Keratinocyte (primary cell): Measurements from ENCODE around the gene ILK. TPM values are rescaled to one million over a fixed set of nuclear protein-coding genes. Genes with fewer than 3 reads are reported as not detected.

ENCODE experiments used
- DNase-seq: peaks from one replicate; pipeline ENCODE4 v3.0.0-alpha.2; 2011; ENCODE audit warnings: low read depth, missing footprints, low spot score
- FAIRE-seq: peaks from 2 replicates; lab custom pipeline; 2011; peaks lifted over from hg19 to GRCh38; lab: Jason Lieb, UNC
- H2AFZ ChIP-seq: 2 replicates; pipeline ENCODE4 v1.6.0; 2012; ENCODE audit warnings: low read length, control low read depth, inconsistent platforms; ENCODE audit not compliant: control insufficient read depth
- H3K27ac ChIP-seq: 2 replicates; pipeline ENCODE4 v1.5.1; 2011; ENCODE audit warnings: low read length; ENCODE audit not compliant: control insufficient read depth, insufficient read depth
- H3K27me3 ChIP-seq: 3 replicates; pipeline ENCODE4 v1.6.0; 2011; ENCODE audit warnings: low read length; ENCODE audit not compliant: control insufficient read depth, insufficient read depth; ENCODE audit errors: extremely low read depth
- H3K36me3 ChIP-seq, 2 experiments: 2 replicates in 1 of 2; 3 replicates in 1 of 2; pipeline ENCODE4 v1.5.1; 2011; ENCODE audit warnings: low read length in 2 of 2, mild to moderate bottlenecking in 1 of 2; ENCODE audit not compliant: control insufficient read depth in 2 of 2, insufficient read depth in 2 of 2; ENCODE audit errors: extremely low read depth in 1 of 2
- H3K4me1 ChIP-seq: 3 replicates; pipeline ENCODE4 v1.5.1; 2011; ENCODE audit warnings: low read length; ENCODE audit not compliant: control insufficient read depth, insufficient read depth; ENCODE audit errors: extremely low read depth
- H3K4me2 ChIP-seq: 3 replicates; pipeline ENCODE4 v1.6.0; 2011; ENCODE audit warnings: low read depth, low read length; ENCODE audit not compliant: control insufficient read depth, insufficient read depth; ENCODE audit errors: extremely low read depth
- H3K4me3 ChIP-seq, 3 experiments: fragments of 200-600 bp in 1 of 3; sonication (generic) in 1 of 3; 2 replicates in 2 of 3; 3 replicates in 1 of 3; pipeline ENCODE4 v1.5.1; 2011 to 2016; ENCODE audit warnings: low read length in 3 of 3, mild to moderate bottlenecking in 3 of 3, control low read depth in 2 of 3, inconsistent platforms in 1 of 3, low read depth in 1 of 3, mixed read lengths in 1 of 3, mixed run types in 1 of 3, moderate library complexity in 1 of 3; ENCODE audit not compliant: control insufficient read depth in 2 of 3, insufficient read depth in 2 of 3; ENCODE audit errors: extremely low read depth in 1 of 3
- H3K79me2 ChIP-seq: 2 replicates; pipeline ENCODE4 v1.6.0; 2012; ENCODE audit warnings: low read length; ENCODE audit not compliant: control insufficient read depth, insufficient read depth
- H3K9ac ChIP-seq: 3 replicates; pipeline ENCODE4 v1.6.0; 2011; ENCODE audit warnings: low read length; ENCODE audit not compliant: control insufficient read depth, insufficient read depth; ENCODE audit errors: extremely low read depth
- H3K9me1 ChIP-seq: 3 replicates; pipeline ENCODE4 v1.6.0; 2011; ENCODE audit warnings: low read length; ENCODE audit not compliant: control insufficient read depth, insufficient read depth; ENCODE audit errors: extremely low read depth
- H3K9me3 ChIP-seq: 2 replicates; pipeline ENCODE4 v1.5.1; 2012; ENCODE audit warnings: low read depth, low read length; ENCODE audit not compliant: control insufficient read depth
- H4K20me1 ChIP-seq: 3 replicates; pipeline ENCODE4 v1.6.0; 2011; ENCODE audit warnings: low read length; ENCODE audit not compliant: control insufficient read depth, insufficient read depth; ENCODE audit errors: extremely low read depth
- CTCF ChIP-seq, 3 experiments: IDR thresholded peaks in 1 of 3; conservative IDR thresholded peaks in 1 of 3; optimal IDR thresholded peaks in 1 of 3; 2 replicates in 2 of 3; 3 replicates in 1 of 3; pipeline versions ENCODE3 to v1.5.1; 2011; ENCODE audit warnings: low read length in 3 of 3, mild to moderate bottlenecking in 3 of 3, moderate library complexity in 2 of 3, control low read depth in 1 of 3, inconsistent platforms in 1 of 3; ENCODE audit not compliant: insufficient read depth in 2 of 3; ENCODE audit errors: extremely low read depth in 1 of 3
- EZH2 ChIP-seq: IDR thresholded peaks from one replicate; pipeline ENCODE4 v1.6.1; 2012; ENCODE audit warnings: inconsistent platforms, mild to moderate bottlenecking, low read length, moderate library complexity
- dilution Hi-C: fragments of 300-500 bp; cut with MboI; formaldehyde crosslinking; loops from one replicate; pipeline ENCODE4 v1.7.0; 2020; ENCODE audit warnings: low sequenced_read_pairs; ENCODE audit not compliant: extremely low pct_ligation_motif_present
- polyA plus RNA-seq, 5 experiments: library from polyadenylated mRNA; depleted of rRNA in 3 of 5; stranded (reverse) in 3 of 5; stranded (forward) in 1 of 5; unstranded in 1 of 5; fragments of >200 nt; gene quantifications; 1 replicate in 1 of 5; 2 replicates in 3 of 5; 3 replicates in 1 of 5; pipeline versions ENCODE4 v1.2.1 to v1.2.3, GENCODE V29; 2011 to 2012; ENCODE audit warnings: missing spikeins in 2 of 5, low read depth in 1 of 5, low replicate concordance in 1 of 5

The ILK gene
- polyA plus RNA-seq, 1 donor (not counting 4 experiments of a cell fraction or from before 2014, with no cell fraction given) = 117 TPM

GRCh38 chr11:6627762-6628241, 24.2 kb downstream of the ILK start:
- H3K9ac ChIP-seq = no peak overlapping the region
- no peaks in the 10 kb centered on the region for H3K79me2 ChIP-seq
- FAIRE-seq (no peak), DNase-seq (no peak)
- no peaks in the 10 kb centered on the region for H4K20me1 ChIP-seq
- no peak overlapping the region for H3K27ac ChIP-seq
- TF ChIP-seq CTCF (optimal IDR thresholded peaks at IDR 0.05 in 1 of 3, IDR thresholded peaks at IDR 0.05 in 1 of 3, conservative IDR thresholded peaks at IDR 0.05 in 1 of 3; ENCODE audit: extremely low read depth in 1 of 3, insufficient read depth in 2 of 3, low read length in 3 of 3) (no peak), EZH2 (no peak)
- H3K27me3 ChIP-seq = peaks cover 45% of the 10 kb centered on the region
- H3K36me3 ChIP-seq = no peaks in the 10 kb centered on the region
- dilution Hi-C loops = no loop called here
- no peaks in the 10 kb centered on the region for H3K4me1 ChIP-seq
- no peak overlapping the region for H2AFZ ChIP-seq
- no peak overlapping the region for H3K4me2 ChIP-seq
- H3K9me1 ChIP-seq = no peaks in the 10 kb centered on the region
- no peaks in the 10 kb centered on the region for H3K9me3 ChIP-seq
- no peak overlapping the region for H3K4me3 ChIP-seq

- Histone ChIP-seq H3K4me3 (no peak overlapping the region), H3K4me1 (no peaks in the 10 kb centered on the region), H3K9me1 (no peaks in the 10 kb centered on the region), H3K79me2 (no peaks in the 10 kb centered on the region), H4K20me1 (no peaks in the 10 kb centered on the region), H2AFZ (no peak overlapping the region), H3K4me2 (no peak overlapping the region), H3K9me3 (no peaks in the 10 kb centered on the region), H3K27ac (no peak overlapping the region), H3K9ac (no peak overlapping the region), H3K27me3 (peaks cover 45% of the 10 kb centered on the region), H3K36me3 (no peaks in the 10 kb centered on the region)
- dilution Hi-C loops = no loop called here
- no peak for DNase-seq
- FAIRE-seq = no peak
- TF ChIP-seq EZH2 (no peak), CTCF (optimal IDR thresholded peaks at IDR 0.05 in 1 of 3, IDR thresholded peaks at IDR 0.05 in 1 of 3, conservative IDR thresholded peaks at IDR 0.05 in 1 of 3; ENCODE audit: extremely low read depth in 1 of 3, insufficient read depth in 2 of 3, low read length in 3 of 3) (no peak)
These were observed 25.0 kb downstream of the ILK start for GRCh38 chr11:6628526-6628925.
